Measurements from ENCODE around the gene POU4F2. TPM values are rescaled to one million over a fixed set of nuclear protein-coding genes. Genes with fewer than 3 reads are reported as not detected.
A peak's percentile ranks its signal among the peaks of the same experiment; 100 is the strongest.

POU4F2 gene
- total and polyA plus RNA-seq, 8 donors: not detected

DNA sequence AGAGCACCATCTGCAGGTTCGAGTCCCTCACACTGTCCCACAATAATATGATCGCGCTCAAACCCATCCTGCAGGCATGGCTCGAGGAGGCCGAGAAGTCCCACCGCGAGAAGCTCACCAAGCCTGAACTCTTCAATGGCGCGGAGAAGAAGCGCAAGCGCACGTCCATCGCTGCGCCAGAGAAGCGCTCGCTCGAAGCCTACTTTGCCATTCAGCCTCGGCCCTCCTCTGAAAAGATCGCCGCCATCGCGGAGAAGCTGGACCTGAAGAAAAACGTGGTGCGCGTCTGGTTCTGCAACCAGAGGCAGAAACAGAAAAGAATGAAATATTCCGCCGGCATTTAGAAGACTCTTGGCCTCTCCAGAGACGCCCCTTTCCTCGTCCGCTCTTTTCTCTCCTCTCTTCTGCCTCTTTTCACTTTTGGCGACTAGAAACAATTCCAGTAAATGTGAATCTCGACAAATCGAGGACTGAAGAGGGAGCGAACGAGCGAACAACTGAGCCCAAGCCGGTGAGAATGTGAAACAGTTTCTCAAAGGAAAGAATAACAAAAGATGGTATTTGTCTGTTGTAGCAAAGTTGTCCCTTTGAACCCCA is 1.9 kb downstream of the POU4F2 start:
- DNase-seq (peak in 1 of 6 donors; percentile 39), ATAC-seq (no peak), FAIRE-seq (no peak)
- Histone ChIP-seq H3K9me3 (no peaks in the 10 kb centered on the region), H3K4me1 (peaks cover 0 to 7% (median 6%) of the 10 kb centered on the region in 3 donors), H3K27ac (no peak overlapping the region), H3K4me3 (no peak overlapping the region), H3K27me3 (peaks cover 0 to 50% (median 20%) of the 10 kb centered on the region in 4 donors), H3K36me3 (no peaks in the 10 kb centered on the region)
- WGBS, 2 donors: 2 to 3% methylated on average over 37 of the region's 37 CpGs
- TF ChIP-seq, protein P1, sequence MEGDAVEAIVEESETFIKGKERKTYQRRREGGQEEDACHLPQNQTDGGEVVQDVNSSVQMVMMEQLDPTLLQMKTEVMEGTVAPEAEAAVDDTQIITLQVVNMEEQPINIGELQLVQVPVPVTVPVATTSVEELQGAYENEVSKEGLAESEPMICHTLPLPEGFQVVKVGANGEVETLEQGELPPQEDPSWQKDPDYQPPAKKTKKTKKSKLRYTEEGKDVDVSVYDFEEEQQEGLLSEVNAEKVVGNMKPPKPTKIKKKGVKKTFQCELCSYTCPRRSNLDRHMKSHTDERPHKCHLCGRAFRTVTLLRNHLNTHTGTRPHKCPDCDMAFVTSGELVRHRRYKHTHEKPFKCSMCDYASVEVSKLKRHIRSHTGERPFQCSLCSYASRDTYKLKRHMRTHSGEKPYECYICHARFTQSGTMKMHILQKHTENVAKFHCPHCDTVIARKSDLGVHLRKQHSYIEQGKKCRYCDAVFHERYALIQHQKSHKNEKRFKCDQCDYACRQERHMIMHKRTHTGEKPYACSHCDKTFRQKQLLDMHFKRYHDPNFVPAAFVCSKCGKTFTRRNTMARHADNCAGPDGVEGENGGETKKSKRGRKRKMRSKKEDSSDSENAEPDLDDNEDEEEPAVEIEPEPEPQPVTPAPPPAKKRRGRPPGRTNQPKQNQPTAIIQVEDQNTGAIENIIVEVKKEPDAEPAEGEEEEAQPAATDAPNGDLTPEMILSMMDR (IDR thresholded peaks at IDR 0.05): no peak
- intact Hi-C loops (cut with DNase I): no loop called here

- ATAC-seq (no peak), FAIRE-seq (no peak), DNase-seq (no peak)
- H3K9me3 ChIP-seq: no peaks in the 10 kb centered on the region
- intact Hi-C loops (cut with DNase I): no loop called here
- H3K27ac ChIP-seq: no peak overlapping the region
- WGBS, 2 donors: 6 to 7% methylated on average over 3 of the region's 3 CpGs
- H3K4me3 ChIP-seq: no peak overlapping the region
- H3K27me3 ChIP-seq: peaks cover 0 to 43% (median 16%) of the 10 kb centered on the region in 4 donors
- no peaks in the 10 kb centered on the region for H3K36me3 ChIP-seq
- peaks cover 0 to 7% (median 6%) of the 10 kb centered on the region in 3 donors for H3K4me1 ChIP-seq
- TF ChIP-seq, protein P1 (IDR thresholded peaks at IDR 0.05): no peak
Observed at GRCh38 chr4:146641762-146642161, 3.1 kb downstream of the POU4F2 start.

GRCh38 chr4:146643812-146644401 is 5.2 kb downstream of the POU4F2 start:
- Histone ChIP-seq H3K4me1 (peaks cover 0 to 6% (median 5%) of the 10 kb centered on the region in 3 donors), H3K4me3 (no peak overlapping the region), H3K36me3 (no peaks in the 10 kb centered on the region), H3K27me3 (peaks cover 0 to 57% (median 13%) of the 10 kb centered on the region in 4 donors), H3K9me3 (no peaks in the 10 kb centered on the region), H3K27ac (no peak overlapping the region)
- FAIRE-seq: no peak
- intact Hi-C loops (cut with DNase I): no loop called here
- WGBS, 2 donors: 4 to 5% methylated on average over 6 of the region's 6 CpGs
- TF ChIP-seq, protein P1 (IDR thresholded peaks at IDR 0.05): no peak
- DNase-seq: no peak
- peak in 2 of 4 donors; percentile 38 to 66 for ATAC-seq

GRCh38 chr4:146645921-146646320 is 7.2 kb downstream of the POU4F2 start:
- no peak for DNase-seq
- TF ChIP-seq, protein P1 (IDR thresholded peaks at IDR 0.05): no peak
- H3K36me3 ChIP-seq: no peaks in the 10 kb centered on the region
- intact Hi-C loops (cut with DNase I): no loop called here
- FAIRE-seq: no peak
- H3K27ac ChIP-seq: no peak overlapping the region
- no peak overlapping the region for H3K4me3 ChIP-seq
- no peaks in the 10 kb centered on the region for H3K9me3 ChIP-seq
- ATAC-seq: no peak
- peaks cover 0 to 39% (median 8%) of the 10 kb centered on the region in 4 donors for H3K27me3 ChIP-seq
- 1 to 2% methylated on average over 6 of the region's 6 CpGs for WGBS, 2 donors
- H3K4me1 ChIP-seq: no peaks in the 10 kb centered on the region

All from pancreas (tissue), 10 donors.